GM23338 (cell line): Measurements from ENCODE around the gene RAD21L1. TPM values are rescaled to one million over a fixed set of nuclear protein-coding genes. Genes with fewer than 3 reads are reported as not detected.

Experiments used
- ATAC-seq: fragments of 200-7000 bp; cut with Tn5 transposase; 3 replicates; pipeline ENCODE4 v1.9.1; 2020
- DNase-seq: peaks from one replicate; pipeline ENCODE4 v3.0.0-alpha.2; 2015; ENCODE audit warnings: low spot score
- H2AFZ ChIP-seq: fragments of 200-600 bp; sonication (generic); 2 replicates; pipeline ENCODE4 v1.8.0; 2016; ENCODE audit warnings: antibody characterized with exemption, mild to moderate bottlenecking, moderate library complexity
- H3F3A ChIP-seq: fragments of 200-600 bp; sonication (generic); replicated peaks from 2 replicates; pipeline ENCODE4 v1.8.0; 2017; ENCODE audit warnings: antibody characterized with exemption, mixed run types, low read depth
- H3K27ac ChIP-seq: fragments of 200-600 bp; sonication (generic); 2 replicates; pipeline ENCODE4 v1.6.1; 2016; ENCODE audit warnings: low read depth
- H3K27me3 ChIP-seq: fragments of 200-600 bp; sonication (generic); 2 replicates; pipeline ENCODE4 v1.8.0; 2016; ENCODE audit warnings: mild to moderate bottlenecking, mixed run types, moderate library complexity; ENCODE audit not compliant: insufficient read depth
- H3K36me3 ChIP-seq: fragments of 200-600 bp; sonication (generic); 2 replicates; pipeline ENCODE4 v1.8.0; 2016; ENCODE audit warnings: mild to moderate bottlenecking; ENCODE audit not compliant: insufficient read depth
- H3K4me1 ChIP-seq: fragments of 200-600 bp; sonication (generic); 2 replicates; pipeline ENCODE4 v1.8.0; 2016; ENCODE audit warnings: mild to moderate bottlenecking, moderate library complexity; ENCODE audit not compliant: insufficient read depth
- H3K4me2 ChIP-seq: fragments of 200-600 bp; sonication (generic); 2 replicates; pipeline ENCODE4 v1.7.1; 2017; ENCODE audit warnings: mixed run types
- H3K4me3 ChIP-seq: fragments of 200-600 bp; sonication (generic); 2 replicates; pipeline ENCODE4 v1.6.1; 2016; ENCODE audit warnings: mixed run types
- H3K79me2 ChIP-seq: fragments of 200-600 bp; sonication (generic); replicated peaks from 2 replicates; pipeline ENCODE4 v1.8.0; 2017; ENCODE audit warnings: mild to moderate bottlenecking; ENCODE audit not compliant: insufficient read depth
- H3K9me2 ChIP-seq: fragments of 200-600 bp; sonication (generic); 2 replicates; pipeline ENCODE4 v1.8.0; 2017; ENCODE audit not compliant: insufficient read depth
- H4K20me1 ChIP-seq: fragments of 200-600 bp; sonication (generic); replicated peaks from 2 replicates; pipeline ENCODE4 v1.8.0; 2017; ENCODE audit warnings: mild to moderate bottlenecking; ENCODE audit not compliant: insufficient read depth
- H3K27ac Mint-ChIP-seq: 2 replicates; pipeline ENCODE4 v1.8.0; 2020; ENCODE audit warnings: inconsistent platforms, mild to moderate bottlenecking, moderate library complexity, mixed read lengths
- H3K27me3 Mint-ChIP-seq: 3 replicates; pipeline ENCODE4 v1.8.0; 2022; ENCODE audit warnings: low read depth, mild to moderate bottlenecking, moderate library complexity, mixed read lengths, inconsistent platforms; ENCODE audit not compliant: insufficient read depth, poor library complexity
- H3K36me3 Mint-ChIP-seq: 3 replicates; pipeline ENCODE4 v1.8.0; 2021; ENCODE audit warnings: low read depth, mild to moderate bottlenecking, inconsistent platforms, moderate library complexity, mixed read lengths
- H3K4me1 Mint-ChIP-seq: 3 replicates; pipeline ENCODE4 v1.8.0; 2020; ENCODE audit warnings: mild to moderate bottlenecking, inconsistent platforms, mixed read lengths
- H3K4me3 Mint-ChIP-seq: 3 replicates; pipeline ENCODE4 v1.8.0; 2021; ENCODE audit warnings: moderate library complexity, mild to moderate bottlenecking, inconsistent platforms, mixed read lengths
- H3K9me3 Mint-ChIP-seq: 3 replicates; pipeline ENCODE4 v1.8.0; 2020; ENCODE audit warnings: moderate library complexity, mild to moderate bottlenecking, inconsistent platforms, mixed read lengths
- CREB1 ChIP-seq: fragments of 250-450 bp; sonication (Bioruptor Pico); IDR thresholded peaks from 2 replicates; pipeline ENCODE4 v1.5.0; 2020; ENCODE audit warnings: low read depth, mild to moderate bottlenecking, moderate library complexity
- EZH2 ChIP-seq: fragments of 200-600 bp; sonication (generic); IDR thresholded peaks from one replicate; pipeline ENCODE4 v1.8.0; 2017; ENCODE audit warnings: antibody characterized with exemption, mild to moderate bottlenecking, low read depth; ENCODE audit not compliant: unreplicated experiment
- JUNB ChIP-seq: IDR thresholded peaks from one replicate; pipeline ENCODE4 v1.6.1; 2016; ENCODE audit warnings: antibody characterized with exemption; ENCODE audit not compliant: unreplicated experiment
- POLR2AphosphoS5 ChIP-seq: IDR thresholded peaks from 2 replicates; pipeline ENCODE4 v1.6.1; 2016; ENCODE audit warnings: antibody characterized with exemption, low read depth
- REST ChIP-seq: IDR thresholded peaks from one replicate; pipeline ENCODE4 v1.6.1; 2018; ENCODE audit warnings: antibody characterized with exemption; ENCODE audit not compliant: unreplicated experiment
- ZNF114 ChIP-seq: fragments of 250-450 bp; sonication (Bioruptor Pico); IDR thresholded peaks from 2 replicates; pipeline ENCODE4 v1.5.0; 2020; ENCODE audit warnings: mild to moderate bottlenecking, moderate library complexity
- ZNF331 ChIP-seq: fragments of 250-450 bp; sonication (Bioruptor Pico); IDR thresholded peaks from 2 replicates; pipeline ENCODE4 v1.5.0; 2020; ENCODE audit warnings: low read depth, mild to moderate bottlenecking, moderate library complexity
- polyA plus RNA-seq: library from polyadenylated mRNA; unstranded; fragments of >200 nt; fragmentation: Nextera tagmentation; extraction: Ambion mirVana; gene quantifications from 2 replicates; pipeline ENCODE4 v1.2.1, GENCODE V29; 2016
- total RNA-seq: library from RNA; depleted of rRNA; stranded (reverse); fragments of >200 nt; shearing (Covaris generic); gene quantifications from 2 replicates; pipeline ENCODE4 v1.2.3, GENCODE V29; 2014
- TF ChIP-seq, protein P1 (sequence below): fragments of 250-450 bp; sonication (Bioruptor Pico); IDR thresholded peaks from 2 replicates; pipeline ENCODE4 v1.5.0; 2020; ENCODE audit warnings: mild to moderate bottlenecking, moderate library complexity
- TF ChIP-seq, protein P2 (sequence below): IDR thresholded peaks from 2 replicates; pipeline ENCODE4 v1.6.1; 2016; ENCODE audit warnings: antibody characterized with exemption

RAD21L1 gene
- total and polyA plus RNA-seq, 2 experiments from 2014 or later: 0.10 to 0.95 TPM

GRCh38 chr20:1300083-1300840 is 74.4 kb downstream of the RAD21L1 start:
- ATAC-seq (no peak), DNase-seq (no peak)
- Histone ChIP-seq H3F3A (no peaks in the 10 kb centered on the region), H3K27ac (no peak overlapping the region), H3K36me3 (no peaks in the 10 kb centered on the region), H3K4me3 (no peak overlapping the region), H3K79me2 (no peaks in the 10 kb centered on the region), H3K4me2 (no peak overlapping the region), H3K27me3 (no peaks in the 10 kb centered on the region), H2AFZ (no peak overlapping the region), H4K20me1 (no peaks in the 10 kb centered on the region), H3K9me2 (no peaks in the 10 kb centered on the region), H3K4me1 (no peaks in the 10 kb centered on the region)
- H3K27ac Mint-ChIP-seq: no peak overlapping the region
- H3K27me3 Mint-ChIP-seq: peaks cover 6% of the 10 kb centered on the region
- no peak for TF ChIP-seq REST
- no peak for TF ChIP-seq ZNF114 (CRISPR knock-in tag)
- TF ChIP-seq EZH2: no peak
- TF ChIP-seq POLR2AphosphoS5: no peak
- TF ChIP-seq, protein P1, sequence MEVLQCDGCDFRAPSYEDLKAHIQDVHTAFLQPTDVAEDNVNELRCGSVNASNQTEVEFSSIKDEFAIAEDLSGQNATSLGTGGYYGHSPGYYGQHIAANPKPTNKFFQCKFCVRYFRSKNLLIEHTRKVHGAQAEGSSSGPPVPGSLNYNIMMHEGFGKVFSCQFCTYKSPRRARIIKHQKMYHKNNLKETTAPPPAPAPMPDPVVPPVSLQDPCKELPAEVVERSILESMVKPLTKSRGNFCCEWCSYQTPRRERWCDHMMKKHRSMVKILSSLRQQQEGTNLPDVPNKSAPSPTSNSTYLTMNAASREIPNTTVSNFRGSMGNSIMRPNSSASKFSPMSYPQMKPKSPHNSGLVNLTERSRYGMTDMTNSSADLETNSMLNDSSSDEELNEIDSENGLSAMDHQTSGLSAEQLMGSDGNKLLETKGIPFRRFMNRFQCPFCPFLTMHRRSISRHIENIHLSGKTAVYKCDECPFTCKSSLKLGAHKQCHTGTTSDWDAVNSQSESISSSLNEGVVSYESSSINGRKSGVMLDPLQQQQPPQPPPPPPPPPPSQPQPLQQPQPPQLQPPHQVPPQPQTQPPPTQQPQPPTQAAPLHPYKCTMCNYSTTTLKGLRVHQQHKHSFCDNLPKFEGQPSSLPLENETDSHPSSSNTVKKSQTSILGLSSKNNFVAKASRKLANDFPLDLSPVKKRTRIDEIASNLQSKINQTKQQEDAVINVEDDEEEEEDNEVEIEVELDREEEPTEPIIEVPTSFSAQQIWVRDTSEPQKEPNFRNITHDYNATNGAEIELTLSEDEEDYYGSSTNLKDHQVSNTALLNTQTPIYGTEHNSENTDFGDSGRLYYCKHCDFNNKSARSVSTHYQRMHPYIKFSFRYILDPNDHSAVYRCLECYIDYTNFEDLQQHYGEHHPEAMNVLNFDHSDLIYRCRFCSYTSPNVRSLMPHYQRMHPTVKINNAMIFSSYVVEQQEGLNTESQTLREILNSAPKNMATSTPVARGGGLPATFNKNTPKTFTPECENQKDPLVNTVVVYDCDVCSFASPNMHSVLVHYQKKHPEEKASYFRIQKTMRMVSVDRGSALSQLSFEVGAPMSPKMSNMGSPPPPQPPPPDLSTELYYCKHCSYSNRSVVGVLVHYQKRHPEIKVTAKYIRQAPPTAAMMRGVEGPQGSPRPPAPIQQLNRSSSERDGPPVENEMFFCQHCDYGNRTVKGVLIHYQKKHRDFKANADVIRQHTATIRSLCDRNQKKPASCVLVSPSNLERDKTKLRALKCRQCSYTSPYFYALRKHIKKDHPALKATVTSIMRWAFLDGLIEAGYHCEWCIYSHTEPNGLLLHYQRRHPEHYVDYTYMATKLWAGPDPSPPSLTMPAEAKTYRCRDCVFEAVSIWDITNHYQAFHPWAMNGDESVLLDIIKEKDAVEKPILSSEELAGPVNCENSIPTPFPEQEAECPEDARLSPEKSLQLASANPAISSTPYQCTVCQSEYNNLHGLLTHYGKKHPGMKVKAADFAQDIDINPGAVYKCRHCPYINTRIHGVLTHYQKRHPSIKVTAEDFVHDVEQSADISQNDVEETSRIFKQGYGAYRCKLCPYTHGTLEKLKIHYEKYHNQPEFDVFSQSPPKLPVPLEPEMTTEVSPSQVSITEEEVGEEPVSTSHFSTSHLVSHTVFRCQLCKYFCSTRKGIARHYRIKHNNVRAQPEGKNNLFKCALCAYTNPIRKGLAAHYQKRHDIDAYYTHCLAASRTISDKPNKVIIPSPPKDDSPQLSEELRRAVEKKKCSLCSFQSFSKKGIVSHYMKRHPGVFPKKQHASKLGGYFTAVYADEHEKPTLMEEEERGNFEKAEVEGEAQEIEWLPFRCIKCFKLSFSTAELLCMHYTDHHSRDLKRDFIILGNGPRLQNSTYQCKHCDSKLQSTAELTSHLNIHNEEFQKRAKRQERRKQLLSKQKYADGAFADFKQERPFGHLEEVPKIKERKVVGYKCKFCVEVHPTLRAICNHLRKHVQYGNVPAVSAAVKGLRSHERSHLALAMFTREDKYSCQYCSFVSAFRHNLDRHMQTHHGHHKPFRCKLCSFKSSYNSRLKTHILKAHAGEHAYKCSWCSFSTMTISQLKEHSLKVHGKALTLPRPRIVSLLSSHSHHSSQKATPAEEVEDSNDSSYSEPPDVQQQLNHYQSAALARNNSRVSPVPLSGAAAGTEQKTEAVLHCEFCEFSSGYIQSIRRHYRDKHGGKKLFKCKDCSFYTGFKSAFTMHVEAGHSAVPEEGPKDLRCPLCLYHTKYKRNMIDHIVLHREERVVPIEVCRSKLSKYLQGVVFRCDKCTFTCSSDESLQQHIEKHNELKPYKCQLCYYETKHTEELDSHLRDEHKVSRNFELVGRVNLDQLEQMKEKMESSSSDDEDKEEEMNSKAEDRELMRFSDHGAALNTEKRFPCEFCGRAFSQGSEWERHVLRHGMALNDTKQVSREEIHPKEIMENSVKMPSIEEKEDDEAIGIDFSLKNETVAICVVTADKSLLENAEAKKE (CRISPR knock-in tag): no peak
- TF ChIP-seq JUNB: no peak
- no peak for TF ChIP-seq ZNF331 (CRISPR knock-in tag)
- TF ChIP-seq, protein P2, sequence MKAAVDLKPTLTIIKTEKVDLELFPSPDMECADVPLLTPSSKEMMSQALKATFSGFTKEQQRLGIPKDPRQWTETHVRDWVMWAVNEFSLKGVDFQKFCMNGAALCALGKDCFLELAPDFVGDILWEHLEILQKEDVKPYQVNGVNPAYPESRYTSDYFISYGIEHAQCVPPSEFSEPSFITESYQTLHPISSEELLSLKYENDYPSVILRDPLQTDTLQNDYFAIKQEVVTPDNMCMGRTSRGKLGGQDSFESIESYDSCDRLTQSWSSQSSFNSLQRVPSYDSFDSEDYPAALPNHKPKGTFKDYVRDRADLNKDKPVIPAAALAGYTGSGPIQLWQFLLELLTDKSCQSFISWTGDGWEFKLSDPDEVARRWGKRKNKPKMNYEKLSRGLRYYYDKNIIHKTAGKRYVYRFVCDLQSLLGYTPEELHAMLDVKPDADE: no peak
- no peak for TF ChIP-seq CREB1 (CRISPR knock-in tag)
- H3K36me3 Mint-ChIP-seq: no peaks in the 10 kb centered on the region; the same call in 1 of the 3 replicates
- no peak overlapping the region for H3K4me3 Mint-ChIP-seq
- no peaks in the 10 kb centered on the region for H3K9me3 Mint-ChIP-seq
- H3K4me1 Mint-ChIP-seq: peaks cover 8% of the 10 kb centered on the region
